ENCODE data around the gene CCDC40.

- TF ChIP-seq CTCF (conservative IDR thresholded peaks at IDR 0.05; ENCODE audit: low read length) (no peak), EZH2phosphoT487 (IDR thresholded peaks at IDR 0.05; ENCODE audit: borderline replicate concordance, low read depth, low read length) (no peak)
Observed at GRCh38 chr17:80117491-80118401, 81.3 kb downstream of the CCDC40 start.
